Kasumi-1 (cell line): ENCODE results near the gene ZNF462.
"Not testable (repeated sequence)": the region's sequence is repeated elsewhere in the genome, so short reads cannot be mapped to it uniquely, and the experiment has no call there.

Experiments used
- DNase-seq, 2 experiments: peaks; one replicate each; lab custom pipeline; 2025; lab: John Stamatoyannopoulos, UW

The ZNF462 gene, protein sequence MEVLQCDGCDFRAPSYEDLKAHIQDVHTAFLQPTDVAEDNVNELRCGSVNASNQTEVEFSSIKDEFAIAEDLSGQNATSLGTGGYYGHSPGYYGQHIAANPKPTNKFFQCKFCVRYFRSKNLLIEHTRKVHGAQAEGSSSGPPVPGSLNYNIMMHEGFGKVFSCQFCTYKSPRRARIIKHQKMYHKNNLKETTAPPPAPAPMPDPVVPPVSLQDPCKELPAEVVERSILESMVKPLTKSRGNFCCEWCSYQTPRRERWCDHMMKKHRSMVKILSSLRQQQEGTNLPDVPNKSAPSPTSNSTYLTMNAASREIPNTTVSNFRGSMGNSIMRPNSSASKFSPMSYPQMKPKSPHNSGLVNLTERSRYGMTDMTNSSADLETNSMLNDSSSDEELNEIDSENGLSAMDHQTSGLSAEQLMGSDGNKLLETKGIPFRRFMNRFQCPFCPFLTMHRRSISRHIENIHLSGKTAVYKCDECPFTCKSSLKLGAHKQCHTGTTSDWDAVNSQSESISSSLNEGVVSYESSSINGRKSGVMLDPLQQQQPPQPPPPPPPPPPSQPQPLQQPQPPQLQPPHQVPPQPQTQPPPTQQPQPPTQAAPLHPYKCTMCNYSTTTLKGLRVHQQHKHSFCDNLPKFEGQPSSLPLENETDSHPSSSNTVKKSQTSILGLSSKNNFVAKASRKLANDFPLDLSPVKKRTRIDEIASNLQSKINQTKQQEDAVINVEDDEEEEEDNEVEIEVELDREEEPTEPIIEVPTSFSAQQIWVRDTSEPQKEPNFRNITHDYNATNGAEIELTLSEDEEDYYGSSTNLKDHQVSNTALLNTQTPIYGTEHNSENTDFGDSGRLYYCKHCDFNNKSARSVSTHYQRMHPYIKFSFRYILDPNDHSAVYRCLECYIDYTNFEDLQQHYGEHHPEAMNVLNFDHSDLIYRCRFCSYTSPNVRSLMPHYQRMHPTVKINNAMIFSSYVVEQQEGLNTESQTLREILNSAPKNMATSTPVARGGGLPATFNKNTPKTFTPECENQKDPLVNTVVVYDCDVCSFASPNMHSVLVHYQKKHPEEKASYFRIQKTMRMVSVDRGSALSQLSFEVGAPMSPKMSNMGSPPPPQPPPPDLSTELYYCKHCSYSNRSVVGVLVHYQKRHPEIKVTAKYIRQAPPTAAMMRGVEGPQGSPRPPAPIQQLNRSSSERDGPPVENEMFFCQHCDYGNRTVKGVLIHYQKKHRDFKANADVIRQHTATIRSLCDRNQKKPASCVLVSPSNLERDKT (N-terminal part only)

DNA sequence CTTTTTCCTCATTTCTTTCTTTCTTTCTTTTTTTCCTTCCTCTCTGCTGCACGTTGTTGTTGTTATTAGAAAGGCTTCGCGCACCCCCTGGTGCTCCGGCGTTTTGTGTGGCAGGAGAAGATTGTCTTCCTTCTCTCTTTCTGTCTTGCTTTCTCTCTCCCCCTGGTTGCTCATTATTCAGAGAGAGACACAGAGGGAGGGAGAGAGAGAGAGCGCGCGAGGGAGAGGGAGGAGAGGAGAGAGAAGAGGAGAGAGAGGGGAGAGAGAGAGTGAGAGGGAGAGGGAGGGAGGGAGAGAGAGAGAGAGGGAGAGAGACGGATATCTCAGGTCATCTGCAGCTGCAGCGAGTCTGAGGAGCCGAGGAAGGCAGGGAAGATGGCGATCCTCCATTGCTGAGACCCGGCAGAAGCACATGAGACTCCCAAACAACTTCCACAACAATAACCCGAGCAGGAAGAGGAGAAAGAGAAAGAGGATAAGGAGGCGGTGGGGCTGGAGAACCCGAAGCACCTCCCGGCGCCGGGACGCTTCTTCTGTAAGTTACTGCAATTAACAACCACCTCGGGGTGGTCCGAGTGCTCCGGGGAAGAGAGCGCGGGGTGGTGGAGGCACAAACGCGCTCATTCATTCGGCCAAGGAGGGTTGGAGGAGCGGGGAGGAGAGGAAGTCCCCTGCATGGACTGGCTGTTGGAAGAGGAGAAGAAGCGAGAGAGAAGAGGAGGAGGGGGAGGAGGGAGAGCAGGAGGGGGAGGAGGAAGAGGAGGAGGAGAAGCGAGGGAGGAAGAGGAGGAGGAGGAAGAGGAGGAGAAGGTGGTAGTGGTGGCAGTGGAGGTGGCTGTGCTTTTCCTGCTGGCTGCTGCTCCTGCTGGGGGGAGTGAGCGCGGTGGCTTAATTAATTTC is at the start of gene ZNF462:
ZNF462 (plus strand) TSS at position 346 of the 900 bp plus-strand sequence. CDS start 60,218 bp downstream, outside the sequence.
- DNase-seq, result peak; percentile 68 to 72

DNA sequence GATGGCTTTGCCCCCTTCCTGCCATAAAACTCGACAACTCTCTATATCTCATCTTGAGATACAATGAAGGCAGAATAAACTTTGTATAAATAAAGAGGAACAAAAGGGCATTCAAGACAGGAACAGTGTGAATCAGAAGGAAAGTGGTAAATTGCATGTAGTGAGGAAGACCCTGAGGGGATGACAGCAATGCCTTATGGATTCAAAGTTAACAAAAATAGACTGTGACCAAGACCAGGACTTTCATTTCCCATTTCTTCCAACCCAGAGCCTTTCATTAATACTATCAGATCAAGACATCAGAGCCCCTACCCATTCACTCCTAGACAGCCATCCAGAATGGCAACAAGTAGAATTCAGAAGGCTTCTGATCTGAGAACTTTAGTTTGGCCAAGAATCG is 46.4 kb upstream of the ZNF462 start:
- DNase-seq, result peak in 1 of 2 experiments; percentile 3

DNA sequence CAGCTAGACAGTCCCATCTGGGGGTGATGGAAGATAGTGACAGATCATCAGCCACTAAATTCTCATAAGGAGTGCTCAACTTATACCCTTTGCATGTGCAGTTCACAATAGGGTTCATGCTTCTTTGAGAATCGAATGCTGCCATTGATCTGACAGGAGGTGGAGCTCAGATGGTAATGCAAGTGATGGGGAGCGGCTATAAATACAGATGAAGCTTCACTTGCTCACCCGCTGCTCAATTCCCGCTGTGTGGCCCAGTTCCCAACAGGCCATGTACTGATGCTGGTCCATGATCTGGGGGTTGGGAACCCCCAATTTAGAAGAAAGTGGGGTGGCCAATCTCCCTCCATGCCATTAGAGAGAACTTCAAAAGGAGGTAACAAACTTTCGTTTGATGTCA is 44.9 kb upstream of the ZNF462 start:
- DNase-seq, result no peak

DNA sequence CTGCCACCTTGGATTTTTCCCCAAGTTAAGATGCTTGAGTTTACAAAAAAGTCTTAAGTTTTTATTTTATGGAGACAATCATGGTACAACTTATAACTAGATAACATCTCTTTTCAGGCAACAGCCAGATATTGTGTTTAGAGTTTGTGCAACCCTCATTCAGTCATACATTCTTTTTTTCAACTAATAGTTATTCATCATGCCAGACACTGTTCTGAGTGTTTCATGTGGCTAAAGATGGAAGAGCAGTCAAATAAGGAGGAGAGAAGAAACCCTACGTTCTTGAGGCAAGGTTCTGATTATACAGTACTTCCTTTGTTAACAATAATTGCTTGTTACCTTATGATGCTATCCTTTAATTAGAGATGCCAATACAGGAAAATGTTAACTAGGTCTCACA is 42.1 kb upstream of the ZNF462 start:
- no peak for DNase-seq

DNA sequence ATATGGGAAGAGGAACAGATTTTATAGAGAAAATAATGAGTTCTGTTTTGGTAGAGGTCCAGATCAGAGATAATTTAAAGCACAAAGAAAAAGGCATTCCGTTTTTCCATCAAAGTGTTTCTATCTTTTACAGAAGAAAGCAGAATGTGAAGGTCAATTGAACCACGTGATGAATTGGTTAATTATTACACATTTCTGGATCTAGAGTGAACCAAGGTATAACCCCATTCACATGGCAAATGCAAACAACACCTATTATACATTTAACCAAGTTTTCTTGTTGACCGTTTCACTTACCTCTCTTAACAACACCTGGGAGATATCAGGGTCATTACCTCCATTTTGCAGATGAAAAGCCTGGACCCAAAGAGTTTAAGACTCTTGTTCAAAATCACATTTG is 34.9 kb upstream of the ZNF462 start:
- DNase-seq, result no peak

DNA sequence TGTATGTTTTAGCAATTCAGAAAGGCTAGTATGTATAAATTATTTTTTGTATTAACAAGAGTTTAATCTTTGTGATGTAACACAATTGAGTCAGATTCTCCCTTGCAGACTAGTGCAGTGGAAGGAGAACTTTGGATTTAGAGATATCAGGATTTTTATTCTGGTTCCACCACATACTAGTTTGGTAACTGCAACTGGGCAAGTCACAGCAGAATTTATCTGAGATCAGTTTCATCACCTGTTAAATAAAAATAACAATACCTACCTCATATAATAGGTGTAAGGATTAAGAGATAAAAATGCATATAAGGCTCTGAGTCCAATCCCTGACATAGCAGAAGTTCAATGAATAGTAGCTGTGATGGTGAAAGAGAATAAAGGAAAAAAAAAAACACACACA is 34.0 kb upstream of the ZNF462 start:
- DNase-seq, result no peak

DNA sequence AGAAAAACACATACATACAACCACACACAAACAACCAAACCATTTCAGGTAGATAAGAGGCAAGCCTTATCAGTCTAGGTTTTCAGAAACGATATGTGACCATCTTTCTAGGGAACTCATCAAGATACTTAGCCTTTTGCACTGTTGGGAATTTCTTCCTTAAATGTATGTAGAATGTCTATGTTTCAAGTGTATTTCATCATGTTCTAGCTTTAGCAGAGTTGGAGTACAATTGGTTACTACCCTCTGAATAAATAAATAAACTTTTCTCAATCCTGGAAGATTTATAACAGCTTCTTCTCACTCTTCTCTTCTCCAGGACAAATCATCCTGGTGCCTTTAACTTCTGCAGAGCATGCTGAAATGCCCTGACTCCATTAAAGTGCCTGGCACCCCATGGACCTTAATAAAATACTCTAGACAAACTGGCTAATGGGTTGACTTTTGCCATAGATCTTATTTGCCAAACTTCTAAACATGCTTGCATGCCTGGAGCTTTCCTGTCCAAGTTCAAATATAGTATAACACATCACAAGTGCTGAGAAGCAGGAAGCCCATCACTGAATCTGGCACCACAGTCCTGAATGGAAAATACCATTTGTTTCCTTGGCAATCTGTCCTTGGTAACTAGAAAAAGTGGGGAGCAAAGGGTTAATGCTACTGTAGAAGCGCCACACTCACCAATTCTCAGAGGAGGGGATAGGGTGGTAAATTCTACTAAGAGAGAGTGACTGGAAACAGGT is 33.1 kb upstream of the ZNF462 start:
- no peak for DNase-seq

DNA sequence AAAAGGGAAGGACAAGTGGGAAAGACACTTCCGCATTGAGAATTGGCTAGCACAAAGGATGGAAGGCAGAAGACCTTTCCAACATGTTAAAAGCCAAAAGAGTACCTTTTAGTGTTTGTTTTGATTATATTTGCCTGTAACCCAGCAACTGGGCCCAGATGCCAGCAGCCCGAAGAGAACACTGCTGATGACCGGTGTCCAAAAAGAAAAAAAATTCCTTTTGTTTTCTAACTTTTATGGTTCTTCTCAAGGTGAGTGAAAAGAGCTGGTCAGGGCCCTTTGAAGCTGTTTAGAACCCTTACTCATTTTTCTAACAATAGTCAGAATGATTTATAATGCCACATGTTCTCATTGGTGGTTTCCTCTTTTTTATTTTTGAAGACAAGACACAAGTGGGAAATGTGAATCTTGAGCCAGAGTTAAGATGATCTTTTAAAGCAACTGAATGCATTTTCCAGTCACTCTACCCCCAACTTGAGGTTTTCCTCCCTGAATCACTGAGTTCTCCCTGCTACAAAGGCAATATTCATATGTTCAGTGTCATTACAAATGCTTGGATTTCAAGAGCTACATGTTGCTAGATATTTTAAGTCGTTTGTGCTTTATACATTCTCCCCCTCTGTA is 32.3 kb upstream of the ZNF462 start:
- DNase-seq, result peak; percentile 7 to 10

DNA sequence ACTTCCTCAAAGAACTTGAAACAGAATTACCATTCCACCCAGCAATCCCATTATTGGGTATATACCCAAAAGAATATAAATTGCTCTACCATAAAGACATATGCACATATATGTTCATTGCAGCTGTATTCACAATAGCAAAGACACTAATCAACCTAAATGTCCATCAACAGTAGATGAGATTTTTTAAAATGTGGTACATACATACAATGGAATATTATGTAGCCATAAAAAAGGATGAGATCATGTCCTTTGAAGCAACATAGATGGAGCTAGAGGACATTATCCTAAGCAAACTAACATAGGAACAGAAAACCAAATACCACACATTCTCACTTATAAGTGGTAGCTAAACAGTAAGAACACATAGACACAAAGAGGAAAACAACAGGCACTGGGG is 28.1 kb upstream of the ZNF462 start:
- DNase-seq, result no peak

DNA sequence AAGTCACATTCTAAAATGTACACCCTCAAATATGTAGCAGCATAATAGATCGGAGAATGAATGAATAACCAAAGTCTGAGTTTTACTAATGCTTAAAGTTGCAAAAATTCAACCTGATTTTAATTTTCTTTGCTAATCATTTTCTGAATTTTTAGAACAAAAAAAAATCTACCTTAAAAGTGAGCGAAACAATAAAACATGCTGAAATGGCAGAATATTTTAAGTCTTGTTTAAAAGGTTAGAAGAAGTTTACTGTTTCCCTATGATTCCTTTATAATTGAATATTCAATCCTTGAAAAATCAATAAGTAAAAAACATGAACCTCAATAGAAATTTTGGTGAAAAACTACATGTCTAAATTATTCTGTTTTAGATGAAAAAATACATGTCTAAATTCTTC is 27.1 kb upstream of the ZNF462 start:
- no peak for DNase-seq

DNA sequence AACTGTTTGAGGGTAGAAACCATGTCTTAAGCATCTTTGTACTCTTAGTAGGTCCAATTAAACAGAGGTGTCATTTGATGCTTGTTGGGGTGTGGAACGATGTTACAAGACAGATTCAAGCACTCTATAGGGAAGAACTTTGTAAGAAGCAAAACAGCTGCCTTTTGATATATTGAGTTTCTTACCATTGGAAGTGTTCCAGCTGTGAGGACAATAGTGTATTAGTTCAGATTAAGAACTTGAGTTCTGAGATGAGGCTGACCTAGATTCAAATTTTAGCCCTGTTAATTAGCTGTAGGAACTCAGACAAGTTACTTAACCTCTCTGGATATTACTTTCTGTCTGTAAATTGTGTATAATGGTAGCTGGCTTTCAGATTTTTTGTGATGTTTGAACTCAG is 19.6 kb upstream of the ZNF462 start:
- no peak for DNase-seq

DNA sequence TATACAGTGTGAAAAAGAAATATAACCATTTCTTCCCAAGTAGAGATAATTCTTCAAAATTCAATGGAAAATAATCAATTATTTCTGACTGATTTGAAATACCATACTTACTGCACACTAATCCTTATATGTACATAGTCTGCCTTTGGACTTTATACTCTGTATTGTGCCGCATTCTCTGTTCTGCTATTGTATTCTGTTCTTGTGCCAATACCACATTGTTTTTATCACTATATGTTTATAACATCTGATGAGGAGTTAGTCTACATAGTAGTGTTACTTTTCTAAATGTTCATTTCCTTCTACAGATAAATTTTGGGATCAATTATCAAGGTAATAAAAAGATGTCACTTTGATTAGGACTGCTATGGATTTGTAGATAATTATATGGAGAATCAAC is 16.7 kb upstream of the ZNF462 start:
- DNase-seq, result no peak

DNA sequence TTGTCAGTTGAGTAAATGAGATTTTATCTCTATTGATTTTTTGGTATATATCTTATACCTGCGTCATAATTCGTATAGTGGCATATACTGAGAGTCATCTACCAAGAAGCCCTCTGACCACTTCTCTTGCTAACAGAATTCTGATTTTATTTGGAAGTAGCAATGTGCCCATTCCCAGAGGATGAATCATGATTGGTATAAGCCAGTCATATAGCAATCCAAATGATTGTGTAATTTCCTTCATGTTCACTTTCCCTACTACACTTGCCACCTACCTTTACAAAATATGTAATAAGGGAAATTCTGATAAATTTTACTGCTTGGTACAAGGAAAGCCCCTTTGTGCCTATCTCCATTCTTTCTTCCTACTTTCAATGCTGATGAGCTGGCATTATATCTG is 16.1 kb upstream of the ZNF462 start:
- DNase-seq, result no peak

DNA sequence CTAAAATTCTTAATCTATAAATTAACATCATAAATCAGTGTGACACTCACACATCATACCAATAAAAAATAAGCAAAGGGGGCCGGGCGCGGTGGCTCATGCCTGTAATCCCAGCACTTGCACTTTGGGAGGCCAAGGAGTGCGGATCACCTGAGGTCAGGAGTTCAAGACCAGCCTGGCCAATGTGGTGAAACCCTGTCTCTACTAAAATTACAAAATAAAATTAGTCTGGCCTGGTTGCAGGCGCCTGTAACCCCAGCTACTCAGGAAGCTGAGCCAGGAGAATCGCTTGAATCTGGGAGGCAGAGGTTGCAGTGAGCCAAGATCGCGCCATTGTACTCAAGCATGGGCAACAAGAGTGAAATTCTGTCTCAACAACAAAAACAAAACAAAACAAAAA is 11.3 kb upstream of the ZNF462 start:
- not testable (repeated sequence) for DNase-seq

DNA sequence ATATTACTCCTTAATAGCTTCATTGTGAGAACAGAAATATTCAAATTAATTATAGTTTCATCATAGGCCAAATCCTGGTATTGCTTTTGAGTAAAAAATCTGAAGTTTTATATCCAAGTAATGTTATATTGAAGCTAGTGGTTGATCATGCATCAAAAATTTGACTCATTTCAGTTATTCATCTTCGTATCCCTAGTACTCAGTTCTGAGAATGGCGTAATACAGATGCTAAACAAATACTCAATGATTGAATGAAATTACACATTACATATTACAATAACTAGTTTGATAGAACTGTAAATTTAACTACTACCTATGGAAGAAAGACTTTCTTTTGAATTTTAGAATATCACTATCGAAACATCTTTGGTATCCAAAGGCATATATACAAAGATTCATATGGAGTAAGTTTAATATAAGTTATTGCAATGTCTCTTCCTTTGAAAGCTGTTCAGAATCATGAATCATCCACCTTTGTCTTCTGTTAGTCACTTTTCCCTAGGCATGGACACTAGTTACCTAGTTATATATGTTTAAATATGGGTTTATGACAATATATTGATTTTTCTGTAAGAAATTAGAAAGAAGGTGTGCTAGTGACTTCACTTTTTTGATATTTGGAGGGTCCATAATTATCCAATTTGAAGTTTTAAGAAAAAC is 5.0 kb upstream of the ZNF462 start:
- DNase-seq, result no peak

DNA sequence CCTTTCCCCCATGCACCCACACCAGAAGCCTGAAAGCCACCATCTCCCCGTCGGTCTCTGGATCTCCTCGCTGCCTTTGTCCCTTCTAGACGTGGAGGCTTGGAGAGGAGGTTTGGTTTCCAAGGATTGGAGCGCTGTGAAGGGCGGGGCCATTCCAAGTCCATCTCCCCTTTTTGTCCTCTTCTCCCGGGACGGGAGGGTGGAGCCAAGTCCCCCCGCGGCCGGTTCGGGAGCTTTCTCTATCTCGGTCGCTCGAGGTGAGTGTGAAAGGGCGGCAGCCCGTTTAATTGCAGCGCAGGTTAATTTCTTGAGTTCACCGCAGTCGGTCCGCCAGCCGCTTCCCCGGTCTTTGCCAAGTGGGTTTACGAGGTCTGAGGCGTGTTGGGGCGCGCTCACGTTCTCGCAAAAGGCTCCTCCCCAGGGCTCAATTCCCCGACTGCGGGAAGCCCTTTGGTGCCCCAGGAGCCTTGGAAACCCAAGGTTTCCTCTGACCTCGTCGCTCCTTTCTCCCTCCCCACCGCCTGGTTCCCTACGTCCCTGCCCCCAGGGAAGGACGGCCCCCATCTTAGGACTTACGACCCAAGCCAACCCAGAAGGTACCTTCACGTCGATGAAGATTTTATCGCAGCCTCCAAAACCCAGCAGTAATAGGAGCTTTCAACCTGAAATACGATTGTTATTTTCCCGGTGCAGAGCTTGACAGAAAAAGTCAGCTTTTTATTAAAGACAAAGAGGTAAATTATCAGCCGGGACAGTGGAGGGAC is 2.8 kb upstream of the ZNF462 start:
- no peak for DNase-seq

DNA sequence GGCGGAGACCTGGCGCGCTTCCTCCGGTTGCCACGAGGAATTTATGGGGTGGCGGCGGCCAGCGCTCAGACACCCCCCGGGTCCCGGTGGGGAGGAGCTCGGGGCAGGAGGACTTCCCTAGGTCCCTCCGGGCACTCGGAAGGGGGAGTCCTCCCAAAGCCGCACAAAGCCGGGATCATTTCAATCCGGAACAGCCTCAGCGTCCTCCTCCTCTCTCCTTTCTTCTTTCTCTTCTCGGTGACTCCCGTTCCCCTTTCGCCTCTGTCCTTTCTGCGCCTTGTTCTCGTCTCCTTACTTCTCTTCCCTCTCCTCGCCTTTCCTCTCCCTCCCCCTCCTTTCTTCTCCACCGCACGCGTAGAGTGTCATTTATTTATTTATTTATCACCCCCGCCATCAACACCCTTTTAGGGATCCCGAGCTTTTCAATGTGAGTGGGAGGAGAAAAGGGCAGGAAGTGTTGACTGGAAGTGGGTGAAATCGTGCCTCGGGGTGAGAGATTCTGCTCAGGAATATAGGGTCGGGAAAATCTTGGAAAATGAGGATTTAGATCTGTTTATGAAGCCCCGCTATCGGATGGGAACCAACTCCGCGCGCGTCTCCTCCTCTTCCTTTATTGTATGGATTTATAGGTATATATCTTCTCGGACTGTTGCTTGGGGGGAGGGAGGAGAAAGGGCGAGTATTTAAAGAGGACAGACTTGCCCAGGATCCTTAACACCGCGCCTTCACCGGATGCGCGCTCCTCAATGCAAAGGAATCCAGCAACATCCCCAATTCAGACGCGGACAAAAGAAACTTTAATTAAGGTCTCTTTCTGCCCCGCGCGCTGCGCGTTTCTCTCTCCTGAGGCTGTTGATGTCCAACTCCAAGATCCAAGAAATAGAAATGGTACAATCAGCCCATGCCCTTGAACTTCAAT is 2.0 kb upstream of the ZNF462 start:
- DNase-seq, result no peak

DNA sequence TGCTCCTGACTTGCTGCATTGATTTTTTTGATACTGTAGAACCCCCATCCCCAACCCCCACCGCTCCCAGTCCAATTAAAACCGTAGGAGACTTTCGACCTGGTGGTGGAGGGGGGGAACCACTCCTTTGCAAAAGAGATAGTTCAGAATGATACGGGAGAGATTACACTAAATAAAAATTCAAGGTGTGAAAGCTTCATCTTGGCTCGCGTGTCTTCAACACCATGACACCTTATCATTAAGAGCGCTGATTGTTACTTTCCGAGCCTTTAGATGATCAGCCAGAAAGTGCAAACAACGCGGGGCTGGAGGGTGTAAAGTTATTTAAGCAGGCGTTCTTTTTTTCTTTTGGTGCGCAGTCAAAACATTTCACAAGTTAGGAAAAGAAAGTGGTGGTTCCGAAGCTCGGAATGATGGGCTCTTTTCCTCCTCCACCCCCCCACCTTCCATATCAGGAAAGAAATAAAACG is 1.3 kb upstream of the ZNF462 start:
- no peak for DNase-seq
